GM20000 (cell line): ENCODE measurements around the gene FOXP1.

Experiments
- DNase-seq: peaks from one replicate; pipeline ENCODE4 v3.0.0; 2012; ENCODE audit warnings: low spot score
- CTCF ChIP-seq: IDR thresholded peaks from 2 replicates; pipeline ENCODE4 v1.5.1; 2012; ENCODE audit warnings: mild to moderate bottlenecking, control low read depth; ENCODE audit errors: extremely low read depth, missing control alignments

The FOXP1 gene

GRCh38 chr3:71372911-71373637 lies 210.5 kb downstream of the FOXP1 start:
- DNase-seq = no peak

GRCh38 chr3:71372241-71372768 lies 211.2 kb downstream of the FOXP1 start:
- no peak for DNase-seq
- no peak for TF ChIP-seq CTCF

More at GRCh38 chr3:71372911-71373637, 210.5 kb downstream of the FOXP1 start:
- no peak for TF ChIP-seq CTCF

GRCh38 chr3:71371282-71371681 lies 212.2 kb downstream of the FOXP1 start:
- no peak for DNase-seq

GRCh38 chr3:71370467-71370866 lies 213.1 kb downstream of the FOXP1 start:
- no peak for DNase-seq
- no peak for TF ChIP-seq CTCF

More at GRCh38 chr3:71371282-71371681, 212.2 kb downstream of the FOXP1 start:
- TF ChIP-seq CTCF = no peak

GRCh38 chr3:71369701-71370391 lies 213.7 kb downstream of the FOXP1 start:
- TF ChIP-seq CTCF = no peak

GRCh38 chr3:71366988-71367604 lies 216.4 kb downstream of the FOXP1 start:
- no peak for TF ChIP-seq CTCF

More at GRCh38 chr3:71369701-71370391, 213.7 kb downstream of the FOXP1 start:
- no peak for DNase-seq

More at GRCh38 chr3:71366988-71367604, 216.4 kb downstream of the FOXP1 start:
- DNase-seq = no peak
